ENCODE data around the gene PEPD. TPM values are rescaled to one million over a fixed set of nuclear protein-coding genes. Genes with fewer than 3 reads are reported as not detected.
A peak's percentile ranks its signal among the peaks of the same experiment; 100 is the strongest.

Gene PEPD
- total RNA-seq, 1 experiment from 2014 or later, result 83.1 TPM

DNA sequence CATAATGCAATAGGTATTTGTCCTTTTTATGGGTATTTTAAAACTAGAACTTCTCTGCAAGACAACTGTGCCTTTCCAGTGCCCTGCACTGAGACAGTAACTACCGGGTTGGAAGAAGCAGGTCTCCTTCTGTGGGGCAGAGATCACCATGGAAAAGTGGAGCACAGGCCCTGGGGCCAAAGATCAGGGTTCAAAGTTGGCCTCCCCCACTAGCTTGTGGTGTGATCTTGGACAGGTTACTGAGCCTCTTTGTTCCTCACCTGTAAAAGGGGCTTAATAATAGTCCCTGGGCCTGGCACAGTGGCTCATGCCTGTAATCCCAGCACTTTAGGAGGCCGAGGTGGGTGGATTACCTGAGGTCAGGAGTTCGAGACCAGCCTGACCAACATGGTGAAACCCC, 79.8 kb downstream of the PEPD start (continued):
- TF ChIP-seq NFATC4 (CRISPR knock-in tag; IDR thresholded peaks at IDR 0.05), result no peak
- TF ChIP-seq NFYB (CRISPR knock-in tag; conservative IDR thresholded peaks at IDR 0.05; ENCODE audit: low read depth), result no peak
- TF ChIP-seq ATF1 (CRISPR knock-in tag; IDR thresholded peaks at IDR 0.05), result no peak
- no peak for TF ChIP-seq ZNF232 (CRISPR knock-in tag; IDR thresholded peaks at IDR 0.05)

- TF ChIP-seq, protein P1, sequence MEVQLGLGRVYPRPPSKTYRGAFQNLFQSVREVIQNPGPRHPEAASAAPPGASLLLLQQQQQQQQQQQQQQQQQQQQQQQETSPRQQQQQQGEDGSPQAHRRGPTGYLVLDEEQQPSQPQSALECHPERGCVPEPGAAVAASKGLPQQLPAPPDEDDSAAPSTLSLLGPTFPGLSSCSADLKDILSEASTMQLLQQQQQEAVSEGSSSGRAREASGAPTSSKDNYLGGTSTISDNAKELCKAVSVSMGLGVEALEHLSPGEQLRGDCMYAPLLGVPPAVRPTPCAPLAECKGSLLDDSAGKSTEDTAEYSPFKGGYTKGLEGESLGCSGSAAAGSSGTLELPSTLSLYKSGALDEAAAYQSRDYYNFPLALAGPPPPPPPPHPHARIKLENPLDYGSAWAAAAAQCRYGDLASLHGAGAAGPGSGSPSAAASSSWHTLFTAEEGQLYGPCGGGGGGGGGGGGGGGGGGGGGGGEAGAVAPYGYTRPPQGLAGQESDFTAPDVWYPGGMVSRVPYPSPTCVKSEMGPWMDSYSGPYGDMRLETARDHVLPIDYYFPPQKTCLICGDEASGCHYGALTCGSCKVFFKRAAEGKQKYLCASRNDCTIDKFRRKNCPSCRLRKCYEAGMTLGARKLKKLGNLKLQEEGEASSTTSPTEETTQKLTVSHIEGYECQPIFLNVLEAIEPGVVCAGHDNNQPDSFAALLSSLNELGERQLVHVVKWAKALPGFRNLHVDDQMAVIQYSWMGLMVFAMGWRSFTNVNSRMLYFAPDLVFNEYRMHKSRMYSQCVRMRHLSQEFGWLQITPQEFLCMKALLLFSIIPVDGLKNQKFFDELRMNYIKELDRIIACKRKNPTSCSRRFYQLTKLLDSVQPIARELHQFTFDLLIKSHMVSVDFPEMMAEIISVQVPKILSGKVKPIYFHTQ (CRISPR knock-in tag; IDR thresholded peaks at IDR 0.05), result no peak
- TF ChIP-seq ZNF317 (CRISPR knock-in tag; IDR thresholded peaks at IDR 0.05; ENCODE audit: borderline replicate concordance, low read depth) (no peak), ZNF512 (CRISPR knock-in tag; IDR thresholded peaks at IDR 0.05; ENCODE audit: borderline replicate concordance) (no peak), ATF1 (CRISPR knock-in tag; IDR thresholded peaks at IDR 0.05) (no peak)
- no peak for ATAC-seq
- ChIA-PET POLR2A (no interaction called here), CTCF (interaction anchor here (1.0 kb wide), 1 partner anchor 50 kb away, joined by 3 read pairs; no protein-coding TSS in a partner anchor)
- no peak overlapping the region for H3K4me3 Mint-ChIP-seq
- H3K27ac Mint-ChIP-seq, result no peak overlapping the region
- no peaks in the 10 kb centered on the region for H3K27me3 Mint-ChIP-seq (ENCODE audit: low read depth)
- H3K36me3 Mint-ChIP-seq, result no peaks in the 10 kb centered on the region
- no peak for DNase-seq (ENCODE audit: low spot score)
- no peaks in the 10 kb centered on the region for H3K4me1 Mint-ChIP-seq
- H3K9me3 Mint-ChIP-seq, result no peaks in the 10 kb centered on the region
Measured at GRCh38 chr19:33441277-33441699, 80.3 kb downstream of the PEPD start.

DNA sequence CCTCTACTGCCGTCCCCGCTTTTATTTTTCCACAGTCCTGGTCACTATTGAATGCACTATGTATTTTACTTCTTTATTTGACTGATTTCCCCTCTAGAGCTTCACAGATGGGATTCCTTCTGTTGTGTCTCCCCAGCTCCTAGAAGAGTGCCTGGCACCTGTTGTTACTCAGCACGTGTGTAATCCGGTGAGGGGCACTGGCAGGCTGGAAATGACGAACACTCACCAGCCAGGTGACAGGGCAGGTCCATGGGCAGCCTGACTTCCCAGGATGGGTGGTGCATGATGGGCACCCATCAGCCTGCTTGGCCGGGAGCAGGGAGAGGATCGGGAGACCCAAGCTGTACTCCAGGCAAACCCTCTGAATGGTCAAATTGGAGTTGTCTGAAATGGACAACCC, 80.9 kb downstream of the PEPD start:
- H3K27me3 Mint-ChIP-seq (ENCODE audit: low read depth), result no peaks in the 10 kb centered on the region
- no peaks in the 10 kb centered on the region for H3K9me3 Mint-ChIP-seq
- H3K4me3 Mint-ChIP-seq, result no peak overlapping the region
- ChIA-PET POLR2A (no interaction called here), CTCF (interaction anchor here (1.0 to 1.8 kb wide), 2 partner anchors 10 to 49 kb away, joined by 3 to 7 read pairs; no protein-coding TSS in a partner anchor)
- H3K36me3 Mint-ChIP-seq, result no peaks in the 10 kb centered on the region
- DNase-seq (ENCODE audit: low spot score) (no peak), ATAC-seq (no peak)
- TF ChIP-seq, protein P2, sequence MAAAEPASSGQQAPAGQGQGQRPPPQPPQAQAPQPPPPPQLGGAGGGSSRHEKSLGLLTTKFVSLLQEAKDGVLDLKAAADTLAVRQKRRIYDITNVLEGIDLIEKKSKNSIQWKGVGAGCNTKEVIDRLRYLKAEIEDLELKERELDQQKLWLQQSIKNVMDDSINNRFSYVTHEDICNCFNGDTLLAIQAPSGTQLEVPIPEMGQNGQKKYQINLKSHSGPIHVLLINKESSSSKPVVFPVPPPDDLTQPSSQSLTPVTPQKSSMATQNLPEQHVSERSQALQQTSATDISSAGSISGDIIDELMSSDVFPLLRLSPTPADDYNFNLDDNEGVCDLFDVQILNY (CRISPR knock-in tag; IDR thresholded peaks at IDR 0.05), result no peak
- TF ChIP-seq NFE2L1 (CRISPR knock-in tag; IDR thresholded peaks at IDR 0.05) (no peak), OVOL2 (CRISPR knock-in tag; IDR thresholded peaks at IDR 0.05; ENCODE audit: borderline replicate concordance) (no peak), ZNF219 (CRISPR knock-in tag; IDR thresholded peaks at IDR 0.05; ENCODE audit: borderline replicate concordance) (no peak), GRHL2 (CRISPR knock-in tag; IDR thresholded peaks at IDR 0.05; ENCODE audit: insufficient replicate concordance, severe bottlenecking) (no peak), STAT6 (CRISPR knock-in tag; conservative IDR thresholded peaks at IDR 0.05; ENCODE audit: low read depth) (no peak), TP53 (CRISPR knock-in tag; IDR thresholded peaks at IDR 0.05) (no peak), PRRX2 (CRISPR knock-in tag; IDR thresholded peaks at IDR 0.05) (no peak), ERG (CRISPR knock-in tag; IDR thresholded peaks at IDR 0.05) (no peak), SOX15 (CRISPR knock-in tag; IDR thresholded peaks at IDR 0.05) (no peak)
- TF ChIP-seq, protein P3, sequence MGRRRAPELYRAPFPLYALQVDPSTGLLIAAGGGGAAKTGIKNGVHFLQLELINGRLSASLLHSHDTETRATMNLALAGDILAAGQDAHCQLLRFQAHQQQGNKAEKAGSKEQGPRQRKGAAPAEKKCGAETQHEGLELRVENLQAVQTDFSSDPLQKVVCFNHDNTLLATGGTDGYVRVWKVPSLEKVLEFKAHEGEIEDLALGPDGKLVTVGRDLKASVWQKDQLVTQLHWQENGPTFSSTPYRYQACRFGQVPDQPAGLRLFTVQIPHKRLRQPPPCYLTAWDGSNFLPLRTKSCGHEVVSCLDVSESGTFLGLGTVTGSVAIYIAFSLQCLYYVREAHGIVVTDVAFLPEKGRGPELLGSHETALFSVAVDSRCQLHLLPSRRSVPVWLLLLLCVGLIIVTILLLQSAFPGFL (CRISPR knock-in tag; IDR thresholded peaks at IDR 0.05; ENCODE audit: borderline replicate concordance), result no peak
- H3K4me1 Mint-ChIP-seq, result no peaks in the 10 kb centered on the region
- peak overlapping the region; percentile 57; the same call in 1 of the 2 replicates for H3K27ac Mint-ChIP-seq

All from WTC11 (cell line).